K562 (cell line): ENCODE results near the gene MPHOSPH10. TPM values are rescaled to one million over a fixed set of nuclear protein-coding genes. Genes with fewer than 3 reads are reported as not detected.

Experiments
- ATAC-seq: fragments of 200-7000 bp; cut with Tn5 transposase; 3 replicates; pipeline ENCODE4 v1.9.1; 2020; ENCODE audit warnings: moderate library complexity
- Bru-seq: library from RNA; stranded (reverse); fragments of 400-500 nt; gene quantifications from one replicate; lab custom pipeline; 2021; lab: Mats Ljungman, UMichigan
- BruChase-seq, 2 experiments: library from RNA; stranded (reverse); fragments of 400-500 nt; gene quantifications; one replicate each; lab custom pipeline; 2021; lab: Mats Ljungman, UMichigan
- BruUV-seq: library from RNA; stranded (reverse); fragments of 400-500 nt; replicated peaks from 2 replicates; lab custom pipeline; 2021; lab: Mats Ljungman, UMichigan
- CTCF ChIA-PET: fragments of 300-600 bp; formaldehyde crosslinking; extraction: SDS; loops from one replicate; lab custom pipeline; 2021; ENCODE audit warnings: low intra/inter-chr PET ratio; lab: Yijun Ruan, JAX
- POLR2A ChIA-PET: fragments of 300-600, 350-650 bp; sonication (Branson Sonifier 250); formaldehyde crosslinking; extraction: SDS; loops from one replicate; lab custom pipeline; 2021; ENCODE audit warnings: antibody characterized with exemption, inconsistent platforms; lab: Yijun Ruan, JAX
- DNase-seq, 4 experiments: peaks; one replicate each; pipeline versions ENCODE4 v3.0.0 to v3.0.0-alpha.2; 2011 to 2018; ENCODE audit warnings: low spot score in 3 of 4, mixed read lengths in 3 of 4; ENCODE audit errors: extremely low read depth in 1 of 4
- FAIRE-seq: peaks from 2 replicates; lab custom pipeline; 2011; peaks lifted over from hg19 to GRCh38; lab: Jason Lieb, UNC
- H2AFZ ChIP-seq: 2 replicates; pipeline ENCODE4 v1.6.0; 2011; ENCODE audit warnings: low read depth, low read length, control low read depth, inconsistent platforms
- H3K27ac ChIP-seq: fragments of 200-600 bp; 3 replicates; pipeline ENCODE4 v1.8.0; 2011; ENCODE audit warnings: low read depth, mild to moderate bottlenecking, control low read depth, inconsistent platforms, low read length, moderate library complexity, mixed read lengths; ENCODE audit errors: extremely low read depth
- H3K27me3 ChIP-seq, 2 experiments: fragments of 300-600 bp in 1 of 2; 2 replicates in 1 of 2; 3 replicates in 1 of 2; pipeline versions ENCODE4 v1.6.0 to v1.8.0; 2011; ENCODE audit warnings: inconsistent platforms in 2 of 2, low read length in 2 of 2, mild to moderate bottlenecking in 1 of 2, mixed read lengths in 1 of 2, moderate library complexity in 1 of 2; ENCODE audit not compliant: control insufficient read depth in 2 of 2, insufficient read depth in 2 of 2
- H3K36me3 ChIP-seq: fragments of 300-600 bp; 3 replicates; pipeline ENCODE4 v1.8.0; 2011; ENCODE audit warnings: mild to moderate bottlenecking, low read length, inconsistent platforms; ENCODE audit not compliant: control insufficient read depth, insufficient read depth
- H3K4me1 ChIP-seq, 2 experiments: fragments of 200-600 bp in 1 of 2; replicated peaks in 1 of 2; 2 replicates in 1 of 2; 3 replicates in 1 of 2; pipeline versions ENCODE4 v1.5.1 to v1.8.0; 2011; ENCODE audit warnings: inconsistent platforms in 2 of 2, low read length in 2 of 2, mild to moderate bottlenecking in 1 of 2, mixed read lengths in 1 of 2, moderate library complexity in 1 of 2; ENCODE audit not compliant: control insufficient read depth in 2 of 2, insufficient read depth in 2 of 2
- H3K4me2 ChIP-seq: 2 replicates; pipeline ENCODE4 v1.6.1; 2011; ENCODE audit warnings: low read length, control low read depth, inconsistent platforms, mixed read lengths; ENCODE audit not compliant: insufficient read depth
- H3K4me3 ChIP-seq: fragments of 200-600 bp; sonication (generic), shearing (Covaris generic); 2 replicates; pipeline ENCODE4 v1.5.1; 2016; ENCODE audit warnings: control low read depth, inconsistent platforms
- H3K79me2 ChIP-seq: fragments of 200-600 bp; 3 replicates; pipeline ENCODE4 v1.8.0; 2011; ENCODE audit warnings: low read length, inconsistent platforms; ENCODE audit not compliant: control insufficient read depth, insufficient read depth
- H3K9ac ChIP-seq, 2 experiments: 2 replicates each; pipeline versions ENCODE4 v1.6.0 to v1.6.1; 2011; ENCODE audit warnings: low read depth in 2 of 2, low read length in 2 of 2, control low read depth in 1 of 2, inconsistent platforms in 1 of 2, mild to moderate bottlenecking in 1 of 2, mixed read lengths in 1 of 2; ENCODE audit not compliant: insufficient read depth in 1 of 2
- H3K9me1 ChIP-seq: one replicate; pipeline ENCODE4 v1.6.0; 2011; ENCODE audit warnings: inconsistent platforms, mild to moderate bottlenecking, low read length, moderate library complexity; ENCODE audit not compliant: control insufficient read depth, insufficient read depth
- H3K9me3 ChIP-seq: replicated peaks from 2 replicates; pipeline ENCODE4 v1.5.1; 2011; ENCODE audit warnings: low read depth, low read length, inconsistent platforms; ENCODE audit not compliant: control insufficient read depth, insufficient read depth
- H4K20me1 ChIP-seq: replicated peaks from 2 replicates; pipeline ENCODE4 v1.6.1; 2011; ENCODE audit warnings: low read length, inconsistent platforms, mixed read lengths; ENCODE audit not compliant: control insufficient read depth, insufficient read depth
- MYBL2 ChIP-seq, 2 experiments: fragments of 450-650 bp in 1 of 2; sonication (generic) in 1 of 2; formaldehyde crosslinking in 1 of 2; IDR thresholded peaks; 2 replicates each; pipeline versions ENCODE4 v1.6.1 to v1.8.1; 2017 to 2022; ENCODE audit warnings: borderline replicate concordance in 1 of 2, inconsistent platforms in 1 of 2, low read depth in 1 of 2, mild to moderate bottlenecking in 1 of 2, missing genetic modification reagents in 1 of 2, moderate library complexity in 1 of 2
- WGBS: fragments of 100-300 bp; shearing (Covaris generic); methylation state at CpG from one replicate; pipeline ENCODE4 v1.1.6; 2016; ENCODE audit warnings: low coverage, mixed read lengths; ENCODE audit not compliant: insufficient coverage; ENCODE audit errors: missing lambda C conversion rate; 5-methylcytosine and 5-hydroxymethylcytosine counted together
- in situ Hi-C: fragments of 300-500 bp; cut with MboI; formaldehyde crosslinking; loops from 4 replicates; pipeline ENCODE4 v1.15.0; 2018; ENCODE audit warnings: inconsistent platforms, mixed read lengths
- intact Hi-C: fragments of 100-400 bp; cut with micrococcal nuclease; formaldehyde crosslinking; loops from 2 replicates; pipeline ENCODE4 v1.14.2; 2022
- long read RNA-seq, 3 experiments: library from polyadenylated mRNA in 2 of 3; library from RNA in 1 of 3; unstranded in 2 of 3; stranded (forward) in 1 of 3; transcript quantifications; one replicate each; pipeline ENCODE4 v2.0.0, GENCODE V29; 2019 to 2022
- polyA minus RNA-seq, 3 experiments: library from RNA; depleted of rRNA, polyadenylated mRNA; stranded (reverse); fragments of >200 nt; gene quantifications; 2 replicates each; pipeline ENCODE4 v1.2.3, GENCODE V29; 2011
- polyA plus RNA-seq, 8 experiments: library from polyadenylated mRNA; depleted of rRNA in 4 of 8; stranded (reverse) in 5 of 8; unstranded in 3 of 8; fragments of >200 nt; fragmentation: Nextera tagmentation in 2 of 8; fragmentation: Illumina TruSeq in 1 of 8; extraction: Ambion mirVana in 2 of 8; extraction: Trizol in 1 of 8; gene quantifications; 2 replicates each; pipeline versions ENCODE4 v1.2.1 to v1.2.3, GENCODE V29; 2011 to 2014; ENCODE audit warnings: inconsistent platforms in 1 of 8, missing spikeins in 1 of 8
- total RNA-seq, 7 experiments: library from RNA; depleted of rRNA in 6 of 7; stranded (reverse); fragments of >200 nt in 6 of 7; fragmentation: Illumina TruSeq in 2 of 7; extraction: Trizol in 2 of 7; gene quantifications; 2 replicates each; pipeline versions ENCODE4 v1.2.1 to v1.2.3, GENCODE V29; 2011 to 2021; ENCODE audit warnings: low replicate concordance in 1 of 7
- TF ChIP-seq, protein P1 (sequence below), 2 experiments: fragments of 450-650 bp; IDR thresholded peaks; 2 replicates each; pipeline ENCODE4 v1.6.1; 2016
- TF ChIP-seq, protein P2 (sequence below): sonication (generic); formaldehyde crosslinking; IDR thresholded peaks from 2 replicates; pipeline ENCODE4 v1.8.1; 2023; ENCODE audit warnings: missing genetic modification reagents, mild to moderate bottlenecking, borderline replicate concordance

The MPHOSPH10 gene, protein sequence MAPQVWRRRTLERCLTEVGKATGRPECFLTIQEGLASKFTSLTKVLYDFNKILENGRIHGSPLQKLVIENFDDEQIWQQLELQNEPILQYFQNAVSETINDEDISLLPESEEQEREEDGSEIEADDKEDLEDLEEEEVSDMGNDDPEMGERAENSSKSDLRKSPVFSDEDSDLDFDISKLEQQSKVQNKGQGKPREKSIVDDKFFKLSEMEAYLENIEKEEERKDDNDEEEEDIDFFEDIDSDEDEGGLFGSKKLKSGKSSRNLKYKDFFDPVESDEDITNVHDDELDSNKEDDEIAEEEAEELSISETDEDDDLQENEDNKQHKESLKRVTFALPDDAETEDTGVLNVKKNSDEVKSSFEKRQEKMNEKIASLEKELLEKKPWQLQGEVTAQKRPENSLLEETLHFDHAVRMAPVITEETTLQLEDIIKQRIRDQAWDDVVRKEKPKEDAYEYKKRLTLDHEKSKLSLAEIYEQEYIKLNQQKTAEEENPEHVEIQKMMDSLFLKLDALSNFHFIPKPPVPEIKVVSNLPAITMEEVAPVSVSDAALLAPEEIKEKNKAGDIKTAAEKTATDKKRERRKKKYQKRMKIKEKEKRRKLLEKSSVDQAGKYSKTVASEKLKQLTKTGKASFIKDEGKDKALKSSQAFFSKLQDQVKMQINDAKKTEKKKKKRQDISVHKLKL
- total RNA-seq (2011; cell fraction: chromatin; rRNA removed; ENCODE audit: low replicate concordance), result 27.7 and 84.8 TPM in 2 replicates
- 18.7 and 18.9 TPM in 2 replicates for total RNA-seq (2011; cell fraction: nucleolus; rRNA removed)
- 37.2 and 63.7 TPM in 2 replicates for total RNA-seq (2011; cell fraction: nucleoplasm; rRNA removed)
- total RNA-seq (2014; rRNA removed) (55.9 and 66.6 TPM in 2 replicates), total RNA-seq (2014; rRNA removed; fragmentation: Illumina TruSeq; extraction: Trizol) (58.5 and 65.3 TPM in 2 replicates), total RNA-seq (2015; rRNA removed; fragmentation: Illumina TruSeq; extraction: Trizol) (63.7 and 71.7 TPM in 2 replicates), total RNA-seq (2021) (52.1 and 53.4 TPM in 2 replicates), polyA plus RNA-seq (2011; rRNA removed) (23.8 and 40.2 TPM in 2 replicates), polyA plus RNA-seq (2014; fragmentation: Illumina TruSeq; extraction: Trizol) (67.2 and 83.6 TPM in 2 replicates), polyA plus RNA-seq (2014; fragmentation: Nextera tagmentation; extraction: Ambion mirVana) (10 to 100 TPM; 36.8 to 56.3 TPM), polyA plus RNA-seq (2014; rRNA removed) (74.8 and 83.7 TPM in 2 replicates), polyA minus RNA-seq (2011; rRNA and poly(A)+ RNA removed) (32.1 and 37.6 TPM in 2 replicates), Bru-seq, nascent RNA (percentile 92 among the genes with signal in this experiment), BruChase-seq, experiment 1, labeled RNA remaining after a 2-hour chase (percentile 91 among the genes with signal in this experiment), BruChase-seq, experiment 2, labeled RNA remaining after a 6-hour chase (percentile 93 among the genes with signal in this experiment)
- 3.5 and 5.5 TPM in 2 replicates for polyA plus RNA-seq (2011; cell fraction: cytosol; rRNA removed)
- 21.4 and 28.4 TPM in 2 replicates for polyA plus RNA-seq (2011; cell fraction: nucleus; rRNA removed)
- 21.9 and 44.7 TPM in 2 replicates for polyA plus RNA-seq (2012)
- 12.6 and 30.7 TPM in 2 replicates for polyA minus RNA-seq (2011; cell fraction: cytosol; rRNA and poly(A)+ RNA removed)
- 21.9 and 25.9 TPM in 2 replicates for polyA minus RNA-seq (2011; cell fraction: nucleus; rRNA and poly(A)+ RNA removed)
- long read RNA-seq, experiment 1, transcript MPHOSPH10-201 (11 exons, 2,484 nt), result major isoform, 156 of 234 reads
- long read RNA-seq, experiment 1, transcript MPHOSPH10-204 (2 exons, 1,584 nt), result minor isoform, 6 of 234 reads
- long read RNA-seq, experiment 1, transcript MPHOSPH10-205 (5 exons, 2,068 nt), result minor isoform, 10 of 234 reads
- long read RNA-seq, experiment 1, partial matches to known transcripts, result 37 of 234 reads
- long read RNA-seq, experiment 1, other reads (novel, unspliced or antisense), result 25 of 234 reads
- long read RNA-seq, experiment 2, transcript MPHOSPH10-201 (11 exons, 2,484 nt), result major isoform, 15 of 44 reads
- long read RNA-seq, experiment 2, partial matches to known transcripts, result 22 of 44 reads
- long read RNA-seq, experiment 2, other reads (novel, unspliced or antisense), result 7 of 44 reads
- long read RNA-seq, experiment 3, transcript MPHOSPH10-201 (11 exons, 2,484 nt), result major isoform, 8 of 78 reads
- long read RNA-seq, experiment 3, partial matches to known transcripts, result 62 of 78 reads
- long read RNA-seq, experiment 3, other reads (novel, unspliced or antisense), result 4 of 78 reads

- Histone ChIP-seq H3K9ac (peak within 1 kb of the TSS; percentile 89 to 100), H3K27ac (peak within 1 kb of the TSS; percentile 90), H2AFZ (peak within 1 kb of the TSS; percentile 98), H3K9me1 (no peaks in the 10 kb centered on the region), H3K4me2 (peak within 1 kb of the TSS; percentile 87), H3K4me3 (peak within 1 kb of the TSS; percentile 75), H3K36me3 (peaks cover 43% of the 10 kb centered on the region), H3K4me1 (peaks cover 7 to 12% of the 10 kb centered on the region in 2 experiments; a peak in 3 of 5 replicates), H3K79me2 (peaks cover 82% of the 10 kb centered on the region), H3K9me3 (no peaks in the 10 kb centered on the region), H4K20me1 (no peaks in the 10 kb centered on the region; the same call in 1 of the 2 replicates), H3K27me3 (no peaks in the 10 kb centered on the region)
- DNase-seq (peak; percentile 80 to 96 (median 84)), FAIRE-seq (peak; percentile 84), ATAC-seq (peak; percentile 95)
- no TSS peak for BruUV-seq
- under 1% methylated on average over 42 of the region's 67 CpGs for WGBS
- intact Hi-C loops (loop anchor here (2.0 to 10.0 kb wide), 2 partner anchors 62 to 136 kb away; partner anchors contain the start of genes NAGK and TEX261), in situ Hi-C loops (no loop called here)
- ChIA-PET POLR2A (interaction anchor here (0.5 to 3.0 kb wide), 12 partner anchors 8 to 1979 kb away, joined by 3 to 23 read pairs (median 3); no protein-coding TSS in a partner anchor), CTCF (no interaction called here)
- TF ChIP-seq MYBL2 (IDR thresholded peaks at IDR 0.05; ENCODE audit: low read depth) (no peak), MYBL2 (CRISPR knock-in tag; IDR thresholded peaks at IDR 0.05; ENCODE audit: borderline replicate concordance) (no peak)
- TF ChIP-seq, protein P1, sequence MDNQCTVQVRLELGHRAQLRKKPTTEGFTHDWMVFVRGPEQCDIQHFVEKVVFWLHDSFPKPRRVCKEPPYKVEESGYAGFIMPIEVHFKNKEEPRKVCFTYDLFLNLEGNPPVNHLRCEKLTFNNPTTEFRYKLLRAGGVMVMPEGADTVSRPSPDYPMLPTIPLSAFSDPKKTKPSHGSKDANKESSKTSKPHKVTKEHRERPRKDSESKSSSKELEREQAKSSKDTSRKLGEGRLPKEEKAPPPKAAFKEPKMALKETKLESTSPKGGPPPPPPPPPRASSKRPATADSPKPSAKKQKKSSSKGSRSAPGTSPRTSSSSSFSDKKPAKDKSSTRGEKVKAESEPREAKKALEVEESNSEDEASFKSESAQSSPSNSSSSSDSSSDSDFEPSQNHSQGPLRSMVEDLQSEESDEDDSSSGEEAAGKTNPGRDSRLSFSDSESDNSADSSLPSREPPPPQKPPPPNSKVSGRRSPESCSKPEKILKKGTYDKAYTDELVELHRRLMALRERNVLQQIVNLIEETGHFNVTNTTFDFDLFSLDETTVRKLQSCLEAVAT (IDR thresholded peaks at IDR 0.05), result no peak; a peak in 1 of 4 replicates
- TF ChIP-seq, protein P2, sequence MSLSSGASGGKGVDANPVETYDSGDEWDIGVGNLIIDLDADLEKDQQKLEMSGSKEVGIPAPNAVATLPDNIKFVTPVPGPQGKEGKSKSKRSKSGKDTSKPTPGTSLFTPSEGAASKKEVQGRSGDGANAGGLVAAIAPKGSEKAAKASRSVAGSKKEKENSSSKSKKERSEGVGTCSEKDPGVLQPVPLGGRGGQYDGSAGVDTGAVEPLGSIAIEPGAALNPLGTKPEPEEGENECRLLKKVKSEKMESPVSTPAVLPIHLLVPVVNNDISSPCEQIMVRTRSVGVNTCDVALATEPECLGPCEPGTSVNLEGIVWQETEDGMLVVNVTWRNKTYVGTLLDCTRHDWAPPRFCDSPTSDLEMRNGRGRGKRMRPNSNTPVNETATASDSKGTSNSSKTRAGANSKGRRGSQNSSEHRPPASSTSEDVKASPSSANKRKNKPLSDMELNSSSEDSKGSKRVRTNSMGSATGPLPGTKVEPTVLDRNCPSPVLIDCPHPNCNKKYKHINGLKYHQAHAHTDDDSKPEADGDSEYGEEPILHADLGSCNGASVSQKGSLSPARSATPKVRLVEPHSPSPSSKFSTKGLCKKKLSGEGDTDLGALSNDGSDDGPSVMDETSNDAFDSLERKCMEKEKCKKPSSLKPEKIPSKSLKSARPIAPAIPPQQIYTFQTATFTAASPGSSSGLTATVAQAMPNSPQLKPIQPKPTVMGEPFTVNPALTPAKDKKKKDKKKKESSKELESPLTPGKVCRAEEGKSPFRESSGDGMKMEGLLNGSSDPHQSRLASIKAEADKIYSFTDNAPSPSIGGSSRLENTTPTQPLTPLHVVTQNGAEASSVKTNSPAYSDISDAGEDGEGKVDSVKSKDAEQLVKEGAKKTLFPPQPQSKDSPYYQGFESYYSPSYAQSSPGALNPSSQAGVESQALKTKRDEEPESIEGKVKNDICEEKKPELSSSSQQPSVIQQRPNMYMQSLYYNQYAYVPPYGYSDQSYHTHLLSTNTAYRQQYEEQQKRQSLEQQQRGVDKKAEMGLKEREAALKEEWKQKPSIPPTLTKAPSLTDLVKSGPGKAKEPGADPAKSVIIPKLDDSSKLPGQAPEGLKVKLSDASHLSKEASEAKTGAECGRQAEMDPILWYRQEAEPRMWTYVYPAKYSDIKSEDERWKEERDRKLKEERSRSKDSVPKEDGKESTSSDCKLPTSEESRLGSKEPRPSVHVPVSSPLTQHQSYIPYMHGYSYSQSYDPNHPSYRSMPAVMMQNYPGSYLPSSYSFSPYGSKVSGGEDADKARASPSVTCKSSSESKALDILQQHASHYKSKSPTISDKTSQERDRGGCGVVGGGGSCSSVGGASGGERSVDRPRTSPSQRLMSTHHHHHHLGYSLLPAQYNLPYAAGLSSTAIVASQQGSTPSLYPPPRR (CRISPR knock-in tag), result no peak
Observed at GRCh38 chr2:71130152-71130904, at the start of gene MPHOSPH10, which contains the start of gene MCEE. TSS of gene MPHOSPH10 (plus strand) at chr2:71130634. CDS start at chr2:71130666, 32 bp downstream. TSS of gene MCEE (minus strand) at chr2:71130229. CDS start at chr2:71130219, 10 bp downstream.
